Measurements from ENCODE around the gene RXRA. TPM values are rescaled to one million over a fixed set of nuclear protein-coding genes. Genes with fewer than 3 reads are reported as not detected.

The RXRA gene
- total and polyA plus RNA-seq, 10 of the 15 experiments (the other 5 are each of a cell fraction or from before 2014, with no cell fraction given): 0.89 to 36.8 (median 11.1) TPM

DNA sequence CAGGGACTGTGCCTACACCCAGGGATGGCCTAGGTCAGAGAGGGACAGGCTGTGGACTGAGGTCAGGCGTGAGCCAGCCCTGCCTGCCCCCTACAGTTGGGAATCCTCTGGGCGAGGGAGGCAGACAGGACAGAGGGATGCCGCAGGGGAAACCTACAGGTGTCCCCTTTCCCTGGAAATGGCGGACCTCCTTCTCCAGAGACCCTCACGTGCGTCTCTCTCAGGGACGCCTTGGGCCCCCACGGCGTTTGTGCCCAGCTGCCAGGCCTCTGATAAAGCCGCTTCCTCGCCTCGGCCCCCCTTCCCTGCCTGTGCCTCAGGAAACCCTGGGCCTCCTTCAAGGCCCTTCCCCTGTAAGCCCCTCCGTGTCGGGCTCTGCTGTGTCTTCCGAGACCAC is 129.3 kb downstream of the RXRA start:
- H4K20me1 ChIP-seq (ENCODE audit: control insufficient read depth, insufficient read depth): no peaks in the 10 kb centered on the region
- no peak overlapping the region for H3K9ac ChIP-seq (ENCODE audit: control insufficient read depth, insufficient read depth, low read length)
- ChIA-PET POLR2A (no interaction called here), RAD21 (ENCODE audit: unreplicated experiment) (interaction anchor here (1.2 kb wide), 1 partner anchor 12 kb away, joined by 5 read pairs; no protein-coding TSS in a partner anchor), CTCF (interaction anchor here (1.3 to 1.7 kb wide), 3 partner anchors 8 to 284 kb away, joined by 4 to 5 read pairs (median 4); no protein-coding TSS in a partner anchor), SMC1A (ENCODE audit: uncharacterized antibody, unreplicated experiment) (no interaction called here)
- FAIRE-seq: no peak
- 24% methylated on average over 15 of the region's 15 CpGs for WGBS (ENCODE audit: insufficient coverage, insufficient replicate concordance, low lambda C conversion rate, missing lambda C conversion rate)
- H3K36me3 ChIP-seq (ENCODE audit: control insufficient read depth in 2 of 2, insufficient read depth in 2 of 2, low read length in 1 of 2): no peaks in the 10 kb centered on the region
- H3K4me1 ChIP-seq (ENCODE audit: control insufficient read depth, insufficient read depth, low read length): no peaks in the 10 kb centered on the region; the same call in 1 of the 2 replicates
- BruUV-seq (replicated peaks): no TSS peak
- H3K9me3 ChIP-seq (replicated peaks; ENCODE audit: control insufficient read depth, insufficient read depth, low read length): no peaks in the 10 kb centered on the region
- H3K27ac ChIP-seq (ENCODE audit: control insufficient read depth, insufficient read depth): no peak overlapping the region
- H2AFZ ChIP-seq (ENCODE audit: control insufficient read depth, low read depth, low read length): peak overlapping the region; percentile 62; the same call in 1 of the 2 replicates
- ATAC-seq: no peak
- DNase-seq (ENCODE audit: low read depth, low spot score): no peak
- H3K79me2 ChIP-seq (ENCODE audit: control insufficient read depth, insufficient read depth, low read length): no peaks in the 10 kb centered on the region
- in situ Hi-C loops (cut with MboI) (no loop called here), intact Hi-C loops (cut with micrococcal nuclease; ENCODE audit: unreplicated experiment) (no loop called here)
- peak overlapping the region; percentile 7; the same call in 1 of the 2 replicates for H3K4me2 ChIP-seq (ENCODE audit: control insufficient read depth, insufficient read depth)
- no peaks in the 10 kb centered on the region for H3K27me3 ChIP-seq (replicated peaks in 1 of 2; ENCODE audit: control insufficient read depth in 2 of 2, insufficient read depth in 2 of 2, low read length in 1 of 2)
- TF ChIP-seq, protein P1, sequence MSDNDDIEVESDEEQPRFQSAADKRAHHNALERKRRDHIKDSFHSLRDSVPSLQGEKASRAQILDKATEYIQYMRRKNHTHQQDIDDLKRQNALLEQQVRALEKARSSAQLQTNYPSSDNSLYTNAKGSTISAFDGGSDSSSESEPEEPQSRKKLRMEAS (IDR thresholded peaks at IDR 0.05; ENCODE audit: low read depth, low read length): no peak
- TF ChIP-seq EED (IDR thresholded peaks at IDR 0.05; ENCODE audit: low read depth): no peak
- TF ChIP-seq ASH2L (IDR thresholded peaks at IDR 0.05; ENCODE audit: borderline replicate concordance, low read depth): no peak
- TF ChIP-seq, protein P2, sequence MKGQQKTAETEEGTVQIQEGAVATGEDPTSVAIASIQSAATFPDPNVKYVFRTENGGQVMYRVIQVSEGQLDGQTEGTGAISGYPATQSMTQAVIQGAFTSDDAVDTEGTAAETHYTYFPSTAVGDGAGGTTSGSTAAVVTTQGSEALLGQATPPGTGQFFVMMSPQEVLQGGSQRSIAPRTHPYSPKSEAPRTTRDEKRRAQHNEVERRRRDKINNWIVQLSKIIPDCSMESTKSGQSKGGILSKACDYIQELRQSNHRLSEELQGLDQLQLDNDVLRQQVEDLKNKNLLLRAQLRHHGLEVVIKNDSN (IDR thresholded peaks at IDR 0.05; ENCODE audit: borderline replicate concordance, extremely low read length, insufficient read depth, low read depth, low read length): peak; percentile 2
- TF ChIP-seq POLR2AphosphoS2 (IDR thresholded peaks at IDR 0.05; ENCODE audit: low read depth, low read length): no peak
- TF ChIP-seq CHD4 (IDR thresholded peaks at IDR 0.05): no peak
- no peak overlapping the region for H3K4me3 ChIP-seq

All from GM12878 (cell line).